A549 (cell line): Measurements from ENCODE around the gene SLC22A9. TPM values are rescaled to one million over a fixed set of nuclear protein-coding genes. Genes with fewer than 3 reads are reported as not detected.
A peak's percentile ranks its signal among the peaks of the same experiment; 100 is the strongest.

ENCODE experiments used
- ATAC-seq, 2 experiments: fragments of 200-7000 bp in 1 of 2; fragments of >200 bp in 1 of 2; cut with Nextera tagmentation in 1 of 2; cut with Tn5 transposase in 1 of 2; 3 replicates each; pipeline versions ENCODE4 v1.8.0 to v1.9.1; 2018 to 2020; ENCODE audit warnings: mild to moderate bottlenecking in 1 of 2, moderate library complexity in 1 of 2
- CTCF ChIA-PET: fragments of 300-600 bp; sonication (Branson Sonifier 250); formaldehyde crosslinking; extraction: SDS; loops from one replicate; lab custom pipeline; 2021; ENCODE audit warnings: antibody characterized with exemption, inconsistent platforms; lab: Yijun Ruan, JAX
- POLR2A ChIA-PET: fragments of 350-600 bp; formaldehyde crosslinking; extraction: SDS; loops from one replicate; lab custom pipeline; 2021; ENCODE audit warnings: antibody characterized with exemption, inconsistent platforms; lab: Yijun Ruan, JAX
- DNase-seq, 2 experiments: peaks; one replicate each; pipeline versions ENCODE4 v3.0.0 to v3.0.0-alpha.2; 2011 to 2016; ENCODE audit warnings: low read depth in 1 of 2, low spot score in 1 of 2
- FAIRE-seq: peaks from 2 replicates; lab custom pipeline; 2011; peaks lifted over from hg19 to GRCh38; lab: Jason Lieb, UNC
- H3K27ac ChIP-seq, 2 experiments: fragments of >200 bp; sonication (Bioruptor Twin); formaldehyde crosslinking; 3 replicates each; pipeline ENCODE4 v1.5.1; 2016 to 2017
- H3K4me1 ChIP-seq: fragments of >200 bp; sonication (Bioruptor Twin); formaldehyde crosslinking; 3 replicates; pipeline ENCODE4 v1.6.1; 2016
- H3K4me2 ChIP-seq: fragments of >200 bp; sonication (Bioruptor Twin); formaldehyde crosslinking; 3 replicates; pipeline ENCODE4 v1.6.1; 2016
- H3K4me3 ChIP-seq: fragments of >200 bp; sonication (Bioruptor Twin); formaldehyde crosslinking; 3 replicates; pipeline ENCODE4 v1.5.1; 2016
- H3K9me3 ChIP-seq: fragments of >200 bp; sonication (Bioruptor Twin); formaldehyde crosslinking; 3 replicates; pipeline ENCODE4 v1.6.1; 2016
- ATOH8 ChIP-seq: fragments of 250-450 bp; sonication (Bioruptor Pico); IDR thresholded peaks from 2 replicates; pipeline ENCODE4 v1.5.0; 2020; ENCODE audit warnings: low read depth, mild to moderate bottlenecking, moderate library complexity
- CHD2 ChIP-seq: fragments of 150-350 bp; IDR thresholded peaks from 2 replicates; pipeline ENCODE4 v1.6.1; 2014; ENCODE audit warnings: low read length; ENCODE audit not compliant: partially characterized antibody
- CHD4 ChIP-seq: fragments of 200-600 bp; sonication (generic); IDR thresholded peaks from 2 replicates; pipeline ENCODE4 v1.6.1; 2016; ENCODE audit warnings: antibody characterized with exemption, mild to moderate bottlenecking, borderline replicate concordance
- ELK1 ChIP-seq: fragments of 150-350 bp; IDR thresholded peaks from 2 replicates; pipeline ENCODE4 v1.6.1; 2014; ENCODE audit warnings: low read depth, mild to moderate bottlenecking, low read length
- HOXB5 ChIP-seq: fragments of 250-450 bp; sonication (Bioruptor Pico); IDR thresholded peaks from 2 replicates; pipeline ENCODE4 v1.5.0; 2020; ENCODE audit warnings: mild to moderate bottlenecking, moderate library complexity
- KDM5A ChIP-seq: fragments of 200-600 bp; sonication (generic); IDR thresholded peaks from 2 replicates; pipeline ENCODE4 v1.6.1; 2016; ENCODE audit warnings: antibody characterized with exemption, mild to moderate bottlenecking
- MAFK ChIP-seq: fragments of 450-650 bp; IDR thresholded peaks from 2 replicates; pipeline ENCODE4 v1.6.1; 2014; ENCODE audit not compliant: partially characterized antibody
- NFE2L2 ChIP-seq: fragments of 150-350 bp; conservative IDR thresholded peaks from 2 replicates; pipeline ENCODE4 v1.6.1; 2014; ENCODE audit warnings: low read length
- NPAS2 ChIP-seq: fragments of 250-450 bp; sonication (Bioruptor Pico); IDR thresholded peaks from 2 replicates; pipeline ENCODE4 v1.8.0; 2022; ENCODE audit warnings: mild to moderate bottlenecking, moderate library complexity, borderline replicate concordance
- PHF8 ChIP-seq: fragments of 200-600 bp; sonication (generic); IDR thresholded peaks from 2 replicates; pipeline ENCODE4 v1.6.1; 2016; ENCODE audit warnings: low read depth, mild to moderate bottlenecking, antibody characterized with exemption, moderate library complexity, borderline replicate concordance
- RAD21 ChIP-seq, 2 experiments: fragments of >200 bp in 1 of 2; sonication (Bioruptor Twin) in 1 of 2; formaldehyde crosslinking in 1 of 2; IDR thresholded peaks in 1 of 2; conservative IDR thresholded peaks in 1 of 2; 2 replicates in 1 of 2; 3 replicates in 1 of 2; pipeline ENCODE4 v1.6.1; 2012 to 2018; ENCODE audit warnings: inconsistent platforms in 1 of 2
- REST ChIP-seq: fragments of 200-600 bp; sonication (generic); IDR thresholded peaks from 2 replicates; pipeline ENCODE4 v1.6.1; 2016; ENCODE audit warnings: antibody characterized with exemption, mild to moderate bottlenecking, moderate library complexity
- TP53 ChIP-seq: fragments of 250-450 bp; sonication (Bioruptor Pico); IDR thresholded peaks from 2 replicates; pipeline ENCODE4 v1.5.0; 2021; ENCODE audit warnings: mild to moderate bottlenecking, moderate library complexity
- USF2 ChIP-seq: fragments of 450-650 bp; IDR thresholded peaks from 2 replicates; pipeline ENCODE4 v1.6.1; 2014; ENCODE audit warnings: antibody characterized with exemption
- ZNF302 ChIP-seq: fragments of 250-450 bp; sonication (Bioruptor Pico); IDR thresholded peaks from 2 replicates; pipeline ENCODE4 v1.9.0; 2021; ENCODE audit warnings: inconsistent platforms, mild to moderate bottlenecking, moderate library complexity
- ZSCAN20 ChIP-seq: fragments of 250-450 bp; sonication (Bioruptor Pico); IDR thresholded peaks from 2 replicates; pipeline ENCODE4 v1.8.0; 2022; ENCODE audit warnings: mild to moderate bottlenecking, moderate library complexity
- WGBS: methylation state at CpG from one replicate; pipeline ENCODE4 v1.1.6; 2017; ENCODE audit errors: missing lambda C conversion rate; 5-methylcytosine and 5-hydroxymethylcytosine counted together
- polyA plus RNA-seq, 4 experiments: library from polyadenylated mRNA; depleted of rRNA in 3 of 4; stranded (reverse); fragments of >200 nt; fragmentation: RNase III in 1 of 4; extraction: RNeasy Plus Mini Kit Qiagen cat#74134 plus additional on column Dnase treatment in 1 of 4; gene quantifications; 2 replicates in 3 of 4; 3 replicates in 1 of 4; pipeline ENCODE4 v1.2.3, GENCODE V29; 2011 to 2017
- TF ChIP-seq, protein P1 (sequence below): fragments of >200 bp; sonication (Bioruptor Twin); formaldehyde crosslinking; IDR thresholded peaks from 3 replicates; pipeline ENCODE4 v1.6.1; 2016
- TF ChIP-seq, protein P2 (sequence below): fragments of >200 bp; sonication (Bioruptor Twin); formaldehyde crosslinking; IDR thresholded peaks from 2 replicates; pipeline ENCODE4 v1.6.1; 2016

The SLC22A9 gene
- polyA plus RNA-seq, 2 of the 4 experiments (the other 2 are of a cell fraction), result not detected

DNA sequence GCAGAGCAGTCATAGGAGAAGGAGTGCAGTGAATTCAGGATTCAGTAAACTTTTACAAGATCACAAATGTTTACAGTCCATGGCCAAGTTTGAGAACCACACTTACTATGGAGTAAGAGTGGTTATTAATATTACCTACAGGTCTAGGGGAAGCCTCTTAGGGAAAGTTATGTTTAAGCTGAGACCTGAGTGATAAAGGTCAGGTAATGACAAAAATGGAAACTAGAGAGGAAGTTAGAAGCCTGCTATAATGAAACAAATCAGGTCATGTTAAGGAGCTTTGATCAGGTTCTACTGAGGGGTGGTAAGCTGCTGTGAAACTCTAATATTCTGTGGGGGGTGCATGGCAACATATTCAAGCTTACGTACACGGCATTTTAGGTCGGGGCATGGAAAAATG is 32.5 kb upstream of the SLC22A9 start:
- Histone ChIP-seq H3K27ac (no peak overlapping the region), H3K4me3 (no peak overlapping the region), H3K9me3 (no peaks in the 10 kb centered on the region), H3K4me1 (no peaks in the 10 kb centered on the region), H3K4me2 (no peak overlapping the region)
- POLR2A ChIA-PET, result no interaction called here
- 10% methylated on average over 3 of the region's 3 CpGs for WGBS
- DNase-seq (no peak), ATAC-seq (no peak), FAIRE-seq (no peak)
- TF ChIP-seq REST (no peak), CHD4 (no peak), ZSCAN20 (CRISPR knock-in tag) (no peak), TP53 (CRISPR knock-in tag) (no peak), PHF8 (no peak), NFE2L2 (no peak), KDM5A (no peak), ELK1 (no peak), USF2 (no peak), CHD2 (no peak), ZNF302 (CRISPR knock-in tag) (no peak), HOXB5 (no peak), NPAS2 (CRISPR knock-in tag) (no peak)
- TF ChIP-seq, protein P1, sequence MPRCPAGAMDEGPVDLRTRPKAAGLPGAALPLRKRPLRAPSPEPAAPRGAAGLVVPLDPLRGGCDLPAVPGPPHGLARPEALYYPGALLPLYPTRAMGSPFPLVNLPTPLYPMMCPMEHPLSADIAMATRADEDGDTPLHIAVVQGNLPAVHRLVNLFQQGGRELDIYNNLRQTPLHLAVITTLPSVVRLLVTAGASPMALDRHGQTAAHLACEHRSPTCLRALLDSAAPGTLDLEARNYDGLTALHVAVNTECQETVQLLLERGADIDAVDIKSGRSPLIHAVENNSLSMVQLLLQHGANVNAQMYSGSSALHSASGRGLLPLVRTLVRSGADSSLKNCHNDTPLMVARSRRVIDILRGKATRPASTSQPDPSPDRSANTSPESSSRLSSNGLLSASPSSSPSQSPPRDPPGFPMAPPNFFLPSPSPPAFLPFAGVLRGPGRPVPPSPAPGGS, result no peak
- TF ChIP-seq, protein P2, sequence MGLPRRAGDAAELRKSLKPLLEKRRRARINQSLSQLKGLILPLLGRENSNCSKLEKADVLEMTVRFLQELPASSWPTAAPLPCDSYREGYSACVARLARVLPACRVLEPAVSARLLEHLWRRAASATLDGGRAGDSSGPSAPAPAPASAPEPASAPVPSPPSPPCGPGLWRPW, result no peak
- CTCF ChIA-PET, result no interaction called here

GRCh38 chr11:63343130-63343529 is 26.5 kb upstream of the SLC22A9 start:
- Histone ChIP-seq H3K4me3 (no peak overlapping the region), H3K4me2 (no peak overlapping the region), H3K27ac (no peak overlapping the region), H3K9me3 (no peaks in the 10 kb centered on the region), H3K4me1 (no peaks in the 10 kb centered on the region)
- no peak for FAIRE-seq
- TF ChIP-seq ATOH8 (no peak), MAFK (peak; percentile 94), RAD21 (conservative IDR thresholded peaks at IDR 0.05 in 1 of 2, IDR thresholded peaks at IDR 0.05 in 1 of 2) (peak in 1 of 2 experiments; percentile 23; a peak in 2 of 5 replicates)
- peak in 1 of 2 experiments; percentile 2 for DNase-seq
- 7% methylated on average over 1 of the region's 1 CpG for WGBS
- ATAC-seq, result no peak
- CTCF ChIA-PET, result interaction anchor here (0.6 kb wide), 1 partner anchor 297 kb away, joined by 3 read pairs; no protein-coding TSS in a partner anchor
- POLR2A ChIA-PET, result no interaction called here
